Measurements from ENCODE around the gene LYST.
"Not testable (repeated sequence)": the region's sequence is repeated elsewhere in the genome, so short reads cannot be mapped to it uniquely, and the experiment has no call there.

The LYST gene

GRCh38 chr1:235861857-235862256 is 4.8 kb downstream of the LYST start:
- FAIRE-seq, result no peak

GRCh38 chr1:235860829-235861228 is 5.9 kb downstream of the LYST start:
- no peak for TF ChIP-seq POLR2A (IDR thresholded peaks at IDR 0.05; ENCODE audit: low read depth, low read length)
- DNase-seq (ENCODE audit: insufficient read length, low spot score), result no peak

More at GRCh38 chr1:235861857-235862256, 4.8 kb downstream of the LYST start:
- TF ChIP-seq POLR2A (IDR thresholded peaks at IDR 0.05; ENCODE audit: low read depth, low read length), result no peak
- DNase-seq (ENCODE audit: insufficient read length, low spot score), result no peak

GRCh38 chr1:235859789-235860188 is 6.9 kb downstream of the LYST start:
- TF ChIP-seq POLR2A (IDR thresholded peaks at IDR 0.05; ENCODE audit: low read depth, low read length), result no peak
- DNase-seq (ENCODE audit: insufficient read length, low spot score), result no peak
- no peak for FAIRE-seq

More at GRCh38 chr1:235860829-235861228, 5.9 kb downstream of the LYST start:
- no peak for FAIRE-seq

DNA sequence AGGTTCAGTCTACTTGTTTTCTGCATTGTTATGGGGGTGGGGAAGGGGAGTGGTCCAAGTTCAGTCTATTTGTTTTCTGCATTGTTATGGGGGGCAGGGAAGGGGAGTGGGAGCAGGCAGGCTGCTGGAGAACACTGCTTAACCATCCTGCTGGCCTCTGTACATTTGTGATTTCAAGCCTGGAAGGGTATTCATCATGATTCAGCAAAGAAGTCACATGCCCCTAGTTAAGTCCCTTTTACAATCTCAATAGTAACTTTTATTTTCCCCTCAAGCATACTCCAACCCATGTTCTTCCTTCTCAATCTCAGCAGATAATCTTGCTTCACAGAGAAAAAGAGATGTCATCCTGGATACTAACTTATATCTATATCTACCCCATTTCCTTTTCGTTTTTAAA is 7.9 kb downstream of the LYST start:
- no peak for DNase-seq (ENCODE audit: insufficient read length, low spot score)
- no peak for TF ChIP-seq POLR2A (IDR thresholded peaks at IDR 0.05; ENCODE audit: low read depth, low read length)

GRCh38 chr1:235857756-235858155 is 8.9 kb downstream of the LYST start:
- DNase-seq (ENCODE audit: insufficient read length, low spot score), result no peak
- no peak for TF ChIP-seq POLR2A (IDR thresholded peaks at IDR 0.05; ENCODE audit: low read depth, low read length)
- FAIRE-seq, result no peak

More for the DNA sequence above, 7.9 kb downstream of the LYST start:
- peak; percentile 61 for FAIRE-seq

GRCh38 chr1:235855811-235856429 is 10.8 kb downstream of the LYST start:
- TF ChIP-seq POLR2A (IDR thresholded peaks at IDR 0.05; ENCODE audit: low read depth, low read length), result no peak
- DNase-seq (ENCODE audit: insufficient read length, low spot score) (no peak), FAIRE-seq (no peak)

- DNase-seq (ENCODE audit: insufficient read length, low spot score), result no peak
- no peak for TF ChIP-seq POLR2A (IDR thresholded peaks at IDR 0.05; ENCODE audit: low read depth, low read length)
- no peak for FAIRE-seq
Measured at GRCh38 chr1:235854347-235854746, 12.4 kb downstream of the LYST start.

GRCh38 chr1:235853653-235854052 is 13.1 kb downstream of the LYST start:
- FAIRE-seq, result no peak
- no peak for TF ChIP-seq POLR2A (IDR thresholded peaks at IDR 0.05; ENCODE audit: low read depth, low read length)
- no peak for DNase-seq (ENCODE audit: insufficient read length, low spot score)

GRCh38 chr1:235852887-235853286 is 13.8 kb downstream of the LYST start:
- DNase-seq (ENCODE audit: insufficient read length, low spot score), result no peak
- TF ChIP-seq POLR2A (IDR thresholded peaks at IDR 0.05; ENCODE audit: low read depth, low read length), result no peak
- FAIRE-seq, result peak; percentile 15

GRCh38 chr1:235851939-235852338 is 14.8 kb downstream of the LYST start:
- TF ChIP-seq POLR2A (IDR thresholded peaks at IDR 0.05; ENCODE audit: low read depth, low read length), result no peak
- DNase-seq (ENCODE audit: insufficient read length, low spot score) (no peak), FAIRE-seq (no peak)

GRCh38 chr1:235848251-235848650 is 18.5 kb downstream of the LYST start:
- not testable (repeated sequence) for DNase-seq (ENCODE audit: insufficient read length, low spot score); FAIRE-seq

GRCh38 chr1:235845656-235846107 is 21.0 kb downstream of the LYST start:
- DNase-seq (ENCODE audit: insufficient read length, low spot score); FAIRE-seq: not testable (repeated sequence)

GRCh38 chr1:235844776-235845175 is 21.9 kb downstream of the LYST start:
- DNase-seq (ENCODE audit: insufficient read length, low spot score), result no peak
- FAIRE-seq, result no peak
- TF ChIP-seq POLR2A (IDR thresholded peaks at IDR 0.05; ENCODE audit: low read depth, low read length), result no peak

- FAIRE-seq (peak; percentile 53), DNase-seq (ENCODE audit: insufficient read length, low spot score) (no peak)
- TF ChIP-seq POLR2A (IDR thresholded peaks at IDR 0.05; ENCODE audit: low read depth, low read length), result no peak
Measured at GRCh38 chr1:235843461-235843961, 23.2 kb downstream of the LYST start.

GRCh38 chr1:235841938-235842545 is 24.7 kb downstream of the LYST start:
- no peak for DNase-seq (ENCODE audit: insufficient read length, low spot score)
- no peak for TF ChIP-seq POLR2A (IDR thresholded peaks at IDR 0.05; ENCODE audit: low read depth, low read length)
- no peak for FAIRE-seq

Data from H54 (cell line).